ENCODE measurements around the gene PRR36.

PRR36 gene

DNA sequence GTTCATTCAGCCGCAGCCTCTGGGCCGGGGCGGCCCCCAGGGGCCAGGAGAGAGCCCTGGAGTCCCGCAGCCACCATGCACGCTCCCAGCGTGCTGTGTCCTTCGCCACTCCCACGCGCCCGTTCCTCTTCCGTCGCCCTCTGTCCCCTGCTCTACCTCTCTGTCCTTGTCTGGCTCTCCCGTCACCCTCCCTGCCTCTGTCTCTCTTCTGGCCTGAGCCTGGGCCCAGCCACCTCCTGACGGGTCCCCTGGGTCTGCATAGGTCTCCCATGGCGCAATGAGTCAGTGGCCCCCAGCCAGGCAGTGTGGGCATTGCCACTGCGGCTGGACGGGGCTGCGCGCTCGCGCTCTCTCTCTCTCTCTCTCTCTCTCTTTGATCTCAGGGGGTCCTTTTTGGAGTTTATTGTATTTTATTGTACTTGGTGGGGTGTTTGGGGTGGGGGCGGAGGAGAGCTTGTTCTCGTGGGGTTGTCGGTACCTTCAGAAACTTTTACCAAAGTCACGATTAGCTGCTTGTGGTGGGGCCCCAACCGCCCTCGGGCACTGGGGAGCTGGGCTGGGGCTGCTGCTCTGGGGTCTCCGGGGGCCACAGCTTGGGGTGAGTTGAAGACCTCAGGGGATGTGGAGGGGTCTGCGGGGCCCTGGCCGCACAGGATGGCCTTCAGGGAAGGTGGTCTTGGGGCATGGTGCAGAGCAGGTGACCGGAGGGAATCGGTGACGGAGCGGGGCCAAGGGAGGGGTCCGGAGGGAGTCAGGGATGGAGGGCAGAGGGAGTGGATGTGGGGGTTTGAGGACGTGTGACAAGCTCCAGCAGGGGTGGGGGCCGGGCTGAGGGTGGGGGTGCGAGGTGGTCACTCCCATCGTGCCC is 38.7 kb upstream of the PRR36 start:
- no peak for DNase-seq (ENCODE audit: low spot score)

DNA sequence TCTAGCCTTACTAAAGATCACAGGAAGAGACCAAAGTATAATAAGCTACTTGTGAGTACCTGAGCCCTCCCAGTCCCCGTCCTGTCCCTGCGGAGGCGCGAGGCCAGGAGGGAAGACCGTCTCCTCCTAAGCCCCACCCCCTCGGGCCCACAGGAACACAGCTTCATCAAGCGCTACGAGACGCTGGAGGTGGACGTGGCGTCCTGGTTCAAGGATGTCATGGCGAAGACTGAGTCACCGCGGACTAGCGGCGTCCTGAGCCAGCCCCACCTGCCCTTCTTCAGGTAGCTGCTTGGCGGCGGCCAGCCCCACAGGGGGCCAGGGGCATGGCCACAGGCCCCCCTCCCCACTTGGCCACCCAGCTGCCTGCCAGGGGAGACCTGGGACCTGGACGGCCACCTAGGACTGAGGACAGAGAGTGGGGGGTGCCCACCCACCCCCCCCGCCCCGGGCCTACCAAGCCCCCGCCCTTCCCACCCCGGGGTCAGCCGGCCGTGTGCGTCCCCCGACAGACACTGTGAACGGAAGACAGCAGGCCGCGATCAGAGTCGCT is 38.0 kb upstream of the PRR36 start:
- no peak for DNase-seq (ENCODE audit: low spot score)

DNA sequence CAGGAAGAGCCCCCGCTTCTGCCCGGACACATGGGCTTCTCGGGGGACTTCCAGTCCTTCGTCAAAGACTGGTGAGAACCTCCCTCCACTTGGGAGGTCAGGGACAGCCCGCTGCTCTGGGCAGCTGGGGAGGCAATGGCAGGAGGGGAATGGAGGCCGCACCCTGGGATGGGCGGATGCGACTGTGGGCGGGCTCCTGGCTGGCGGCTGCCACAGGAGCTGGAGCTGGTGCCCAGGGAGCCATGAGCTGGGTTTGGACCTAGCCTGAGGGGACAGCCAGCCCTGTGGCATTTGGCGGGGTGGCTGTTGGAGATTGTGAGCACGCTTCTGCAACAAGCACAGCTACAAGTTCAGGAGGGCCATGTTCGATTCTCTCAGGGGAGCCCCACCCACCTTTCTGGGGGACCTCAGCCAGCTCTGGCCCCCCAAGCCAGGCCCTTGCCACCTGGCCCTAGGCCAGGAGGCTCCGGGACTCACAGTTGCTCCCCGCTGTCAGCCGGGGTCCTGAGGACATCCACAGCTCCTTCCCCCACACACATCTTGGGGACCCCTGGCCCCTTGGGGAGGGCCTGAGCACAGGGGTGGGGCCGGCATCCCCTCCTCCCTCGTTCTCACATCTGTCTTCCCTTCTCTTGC is 37.4 kb upstream of the PRR36 start:
- DNase-seq (ENCODE audit: low spot score) = no peak

DNA sequence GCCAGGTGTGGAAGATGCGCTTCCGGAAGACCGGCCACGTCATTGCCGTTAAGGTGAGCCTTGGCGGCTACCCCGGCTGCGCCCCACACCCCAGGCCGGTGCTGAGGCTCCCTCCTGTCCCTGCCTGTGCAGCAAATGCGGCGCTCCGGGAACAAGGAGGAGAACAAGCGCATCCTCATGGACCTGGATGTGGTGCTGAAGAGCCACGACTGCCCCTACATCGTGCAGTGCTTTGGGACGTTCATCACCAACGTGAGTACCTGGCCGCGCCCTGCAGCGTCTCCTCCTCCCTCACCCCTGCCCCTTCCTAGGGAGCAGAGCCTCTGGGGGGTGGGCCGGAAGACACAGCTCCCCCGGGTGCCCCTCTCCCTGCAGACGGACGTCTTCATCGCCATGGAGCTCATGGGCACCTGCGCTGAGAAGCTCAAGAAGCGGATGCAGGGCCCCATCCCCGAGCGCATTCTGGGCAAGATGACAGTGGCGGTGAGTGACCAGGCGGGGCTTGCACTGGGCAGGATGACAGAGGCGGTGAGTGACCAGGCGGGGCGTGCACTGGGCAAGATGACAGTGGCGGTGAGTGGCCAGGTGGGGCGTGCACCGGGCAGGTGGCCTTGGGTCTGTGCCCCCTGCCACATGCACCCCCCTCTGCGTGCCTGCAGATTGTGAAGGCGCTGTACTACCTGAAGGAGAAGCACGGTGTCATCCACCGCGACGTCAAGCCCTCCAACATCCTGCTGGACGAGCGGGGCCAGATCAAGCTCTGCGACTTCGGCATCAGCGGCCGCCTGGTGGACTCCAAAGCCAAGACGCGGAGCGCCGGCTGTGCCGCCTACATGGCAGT is 36.4 kb upstream of the PRR36 start:
- no peak for DNase-seq (ENCODE audit: low spot score)

DNA sequence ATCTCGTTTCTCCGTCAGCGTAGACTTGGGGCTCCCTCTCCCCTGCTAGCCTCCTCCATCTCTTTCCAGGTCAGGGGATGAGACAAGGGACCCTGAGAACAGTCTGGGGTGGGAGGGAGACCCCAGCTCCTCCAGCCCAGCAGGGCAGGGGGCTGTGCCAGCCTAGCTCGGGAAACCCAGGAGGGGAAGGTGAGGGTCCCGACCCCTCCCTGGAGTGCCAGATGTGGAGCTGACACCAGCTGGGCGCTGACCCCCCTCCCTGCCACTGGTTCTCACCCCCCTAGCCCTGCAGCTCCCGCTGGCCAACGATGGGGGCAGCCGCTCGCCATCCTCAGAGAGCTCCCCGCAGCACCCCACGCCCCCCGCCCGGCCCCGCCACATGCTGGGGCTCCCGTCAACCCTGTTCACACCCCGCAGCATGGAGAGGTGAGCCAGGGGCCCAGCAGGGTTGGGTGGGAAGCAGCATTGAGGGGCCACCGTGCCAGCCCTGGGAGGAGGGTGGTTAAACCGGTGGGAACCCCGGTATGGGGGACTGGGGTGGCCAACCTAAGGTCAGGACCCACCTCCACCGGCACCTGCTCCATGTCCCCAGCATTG is 35.4 kb upstream of the PRR36 start:
- no peak for DNase-seq (ENCODE audit: low spot score)

DNA sequence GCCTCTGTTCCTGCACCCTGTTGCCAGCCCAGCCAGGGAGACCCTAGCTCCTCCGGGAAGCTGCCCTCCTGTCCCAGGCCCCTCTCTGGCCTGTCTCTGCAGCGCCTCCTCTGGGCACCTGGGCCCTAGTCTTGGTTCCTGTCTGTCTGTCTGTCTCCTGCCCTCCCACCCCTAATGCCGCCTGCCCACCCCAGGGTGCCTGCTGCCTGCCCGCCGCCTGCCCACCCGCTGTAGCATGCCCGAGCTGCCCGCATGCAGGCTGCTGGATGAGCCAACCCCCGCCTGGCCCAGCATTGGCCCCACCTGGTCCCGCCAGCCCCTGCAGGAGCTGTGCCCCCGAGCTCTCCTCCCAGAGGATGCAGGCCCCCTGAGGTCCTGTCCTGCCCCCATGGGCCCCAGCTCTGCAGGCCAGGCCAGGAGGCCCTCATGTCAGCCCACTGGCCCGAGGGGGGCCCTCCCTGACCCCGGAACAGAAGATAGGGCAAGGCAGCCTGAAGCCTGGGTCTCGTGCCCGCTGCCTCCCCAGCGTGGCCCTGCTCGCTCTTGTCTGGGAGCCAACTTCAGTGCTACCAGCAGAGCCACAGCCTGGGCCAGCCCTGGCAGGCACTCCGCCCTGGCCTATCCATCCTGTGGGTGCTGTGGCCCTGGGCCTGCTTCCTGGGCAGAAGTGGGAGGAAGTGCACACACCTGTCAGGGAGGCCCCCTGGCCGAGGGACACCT is 34.7 kb upstream of the PRR36 start:
- no peak for DNase-seq (ENCODE audit: low spot score)

DNA sequence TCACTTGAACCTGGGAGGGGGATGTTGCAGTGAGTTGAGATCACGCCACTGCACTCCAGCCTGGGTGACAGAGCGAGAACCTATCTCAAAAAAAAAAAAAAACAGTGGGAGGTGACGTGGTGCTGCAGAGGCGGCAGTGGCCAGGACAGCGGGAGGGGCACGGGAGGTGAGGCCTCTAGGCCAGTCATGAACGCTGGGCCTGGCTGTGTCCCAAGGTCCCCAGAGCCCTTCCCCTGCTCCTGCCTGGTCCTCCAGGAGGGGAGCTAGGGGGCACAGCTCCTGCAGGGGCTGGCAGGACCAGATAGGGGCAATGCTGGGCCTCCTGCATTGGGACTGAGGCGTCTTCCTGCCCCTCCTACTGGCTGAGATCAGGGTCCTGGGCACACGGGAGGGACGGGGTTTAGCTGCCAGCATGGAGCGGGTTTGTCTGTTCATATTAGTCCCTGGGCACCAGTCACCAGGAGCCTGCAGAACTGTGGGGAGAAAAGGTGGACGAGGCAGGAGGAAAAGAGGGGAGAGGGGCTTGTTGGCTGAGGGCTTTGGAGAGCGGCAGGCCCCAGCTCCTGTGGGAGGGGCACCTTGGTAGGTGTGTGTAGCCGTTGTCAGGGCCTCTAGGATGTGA is 34.0 kb upstream of the PRR36 start:
- no peak for DNase-seq (ENCODE audit: low spot score)

DNA sequence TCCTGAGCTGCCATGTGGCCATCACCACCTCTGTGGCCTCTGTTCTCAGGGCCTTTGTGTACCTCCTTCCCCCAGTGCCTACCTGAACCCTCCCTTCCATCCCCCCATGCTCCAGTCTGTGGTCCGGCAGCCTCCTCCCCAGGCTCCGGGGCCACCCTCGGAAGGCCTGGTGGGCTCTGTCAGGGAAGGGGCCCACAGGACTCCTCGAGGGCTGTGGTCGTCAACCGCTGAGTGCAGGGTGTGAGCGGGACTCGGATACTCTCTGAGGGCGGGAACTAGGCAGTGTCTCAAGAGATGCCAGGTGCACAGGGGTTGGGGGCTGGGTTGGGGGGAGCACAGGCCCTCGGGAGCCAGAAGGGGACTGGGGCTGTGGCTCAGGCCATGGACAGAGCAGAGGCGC is 33.4 kb upstream of the PRR36 start:
- no peak for DNase-seq (ENCODE audit: low spot score)

DNA sequence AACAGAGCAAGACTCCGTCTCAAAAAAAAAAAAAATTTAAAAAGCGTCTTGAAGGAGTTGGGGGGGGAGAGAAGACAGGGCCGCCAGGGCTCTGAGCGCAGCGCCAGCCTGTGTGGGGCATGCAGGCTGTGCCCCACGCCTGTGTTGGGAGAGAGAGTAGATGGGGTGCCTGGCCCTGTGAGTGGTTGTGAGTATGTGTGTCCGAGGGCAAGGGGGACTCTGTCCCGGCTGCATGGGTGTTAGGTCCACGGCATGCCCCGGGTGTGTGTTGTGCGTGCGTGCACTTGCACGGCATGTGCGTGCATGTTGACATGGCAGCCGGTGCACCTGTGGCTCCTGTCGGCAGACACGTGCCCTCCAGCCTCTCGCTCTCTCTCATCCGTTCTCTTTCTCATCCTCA is 32.9 kb upstream of the PRR36 start:
- DNase-seq (ENCODE audit: low spot score) = no peak

DNA sequence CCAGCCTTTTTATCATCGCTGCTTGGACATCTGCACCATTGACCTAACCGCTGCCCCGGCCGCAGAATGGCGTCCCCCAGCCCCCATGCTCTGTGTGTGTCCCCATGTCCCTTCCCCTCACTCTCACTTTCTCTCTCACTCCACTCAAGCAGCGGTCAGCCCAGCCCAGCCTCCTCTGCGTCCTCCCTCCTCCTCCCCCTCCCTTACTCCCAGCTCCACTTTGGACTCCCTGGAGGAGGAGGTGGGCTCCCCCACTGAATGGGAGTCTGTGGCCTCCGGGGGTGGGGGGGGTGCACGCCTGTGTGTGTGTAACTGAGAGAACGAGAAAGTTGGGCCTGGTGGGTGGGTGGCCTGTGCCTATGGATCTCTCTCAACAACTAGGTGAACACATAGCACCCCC is 31.7 kb upstream of the PRR36 start:
- no peak for DNase-seq (ENCODE audit: low spot score)

DNA sequence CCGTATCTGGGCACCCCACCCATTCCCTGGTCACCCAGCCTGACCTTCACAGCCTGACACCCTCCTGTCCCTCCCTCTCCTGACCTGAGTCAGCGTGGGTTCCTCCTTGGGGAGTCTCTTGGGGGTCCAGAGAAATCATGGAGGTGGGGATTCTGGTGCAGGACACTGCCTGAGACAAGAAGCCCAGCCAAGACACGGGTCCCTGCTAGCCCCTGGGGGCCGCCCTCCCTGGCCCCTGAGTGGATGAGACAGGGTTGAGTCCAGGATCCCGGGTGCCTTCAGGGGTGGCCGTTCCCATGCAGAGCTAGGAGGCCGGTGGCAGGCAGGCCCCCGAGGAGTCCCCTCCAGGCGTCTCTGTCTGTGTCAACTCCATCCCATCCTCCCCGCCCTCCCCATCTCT is 31.1 kb upstream of the PRR36 start:
- no peak for DNase-seq (ENCODE audit: low spot score)

DNA sequence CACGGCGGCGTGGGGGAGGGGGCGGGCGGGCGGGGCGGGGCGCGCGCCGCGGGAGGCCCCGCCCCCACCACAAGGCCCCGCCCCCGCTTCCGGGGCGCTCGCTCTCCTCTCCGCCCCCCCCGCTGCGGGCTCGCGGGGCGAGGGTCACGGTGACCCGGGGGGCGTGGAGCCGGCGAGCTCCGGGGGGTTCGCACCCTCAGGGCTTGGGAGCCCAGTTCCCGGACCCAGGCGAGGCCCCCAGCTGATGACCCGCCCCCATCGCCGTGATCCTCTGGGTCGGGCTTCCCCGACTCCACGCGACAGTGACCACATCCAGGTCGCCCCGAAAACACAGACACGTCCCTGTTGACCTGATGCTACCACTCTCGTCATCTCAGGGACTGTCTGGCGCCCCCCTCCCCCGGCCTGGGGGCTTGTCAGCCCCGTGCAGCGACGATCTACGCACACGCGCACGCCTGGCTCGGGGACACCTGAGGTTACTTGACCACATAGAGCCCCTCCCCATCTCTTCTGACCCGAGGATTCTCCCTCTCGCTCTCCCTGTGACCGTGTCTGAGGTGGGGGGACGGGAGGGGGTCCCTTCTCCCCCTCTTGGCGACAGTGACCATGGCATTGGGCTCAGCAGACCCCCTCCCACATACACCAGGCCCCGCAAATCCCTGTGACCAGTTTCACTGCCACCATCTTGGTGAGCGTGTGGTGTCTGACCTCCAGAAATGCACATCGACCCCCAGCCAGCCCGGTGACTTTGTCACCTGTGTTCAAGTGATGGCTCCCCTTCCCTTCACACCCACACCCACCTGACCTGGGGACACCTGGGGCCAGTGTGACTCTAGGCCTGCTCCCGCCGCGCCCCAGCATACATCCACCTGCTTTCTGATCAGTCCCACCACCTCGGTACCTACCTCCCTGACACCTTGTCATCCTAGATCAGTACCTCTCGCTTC is 30.2 kb upstream of the PRR36 start:
- DNase-seq (ENCODE audit: low spot score) = peak; percentile 36

DNA sequence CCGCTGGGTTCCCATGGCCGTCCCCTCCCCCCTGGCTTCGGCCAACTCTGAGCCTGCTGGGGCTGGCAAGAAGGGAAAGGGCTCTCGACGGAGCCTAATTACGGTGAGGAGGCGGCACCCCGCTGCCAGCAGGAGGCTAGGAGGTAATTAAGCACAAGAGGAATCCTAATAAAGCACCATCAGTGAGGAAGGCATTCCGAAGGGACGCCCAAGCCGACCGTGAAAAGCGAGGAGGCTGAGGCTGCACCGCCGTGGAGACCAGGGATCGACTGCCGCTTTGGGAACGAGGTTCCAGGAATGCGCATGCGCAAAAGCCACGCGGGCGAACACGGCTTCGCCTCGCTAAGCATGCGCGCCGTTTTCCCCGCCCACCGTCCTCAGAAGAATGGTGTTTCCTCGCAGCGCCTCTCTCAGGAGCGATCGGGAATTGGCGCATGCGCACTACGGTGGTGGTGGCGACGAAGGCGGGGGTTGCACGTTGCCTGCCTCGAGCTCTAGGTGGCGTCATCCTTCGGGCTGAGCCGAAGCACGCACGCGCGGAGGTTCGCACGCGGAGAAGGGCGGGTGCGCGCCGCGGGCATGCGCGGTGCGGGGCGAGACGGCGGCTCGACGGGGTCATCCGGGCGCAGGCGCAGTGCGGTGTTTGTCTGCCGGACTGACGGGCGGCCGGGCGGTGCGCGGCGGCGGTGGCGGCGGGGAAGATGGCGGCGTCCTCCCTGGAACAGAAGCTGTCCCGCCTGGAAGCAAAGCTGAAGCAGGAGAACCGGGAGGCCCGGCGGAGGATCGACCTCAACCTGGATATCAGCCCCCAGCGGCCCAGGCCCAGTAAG is 29.3 kb upstream of the PRR36 start, which contains the start of gene MAP2K7:
Gene MAP2K7, plus strand, starts transcription at position 634 of the 830 bp plus-strand sequence. Its CDS starts 68 bp downstream, at position 702.
- DNase-seq (ENCODE audit: low spot score) = peak; percentile 100

DNA sequence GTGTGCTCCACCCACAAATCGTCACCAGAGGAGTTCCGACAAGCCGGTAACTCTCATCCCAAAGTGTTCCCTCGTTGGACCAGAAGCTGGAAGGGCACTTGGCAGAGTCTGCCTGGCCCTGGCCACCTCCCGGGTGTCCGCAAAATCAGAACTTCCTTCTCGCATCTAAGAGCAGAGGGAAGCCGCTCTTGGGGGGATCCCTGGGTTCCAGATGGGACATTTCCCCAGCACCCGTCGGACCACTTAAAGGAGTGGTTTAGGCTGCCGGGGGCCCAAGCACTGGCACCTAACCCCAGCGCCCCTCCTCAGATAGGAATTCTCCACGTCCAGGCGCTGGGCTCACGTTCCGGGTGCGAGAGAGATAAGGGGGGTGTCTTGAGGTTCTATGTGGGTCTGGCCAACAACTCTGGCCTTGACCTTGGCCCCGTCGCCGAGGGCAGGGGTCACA is 28.6 kb upstream of the PRR36 start:
- no peak for DNase-seq (ENCODE audit: low spot score)

DNA sequence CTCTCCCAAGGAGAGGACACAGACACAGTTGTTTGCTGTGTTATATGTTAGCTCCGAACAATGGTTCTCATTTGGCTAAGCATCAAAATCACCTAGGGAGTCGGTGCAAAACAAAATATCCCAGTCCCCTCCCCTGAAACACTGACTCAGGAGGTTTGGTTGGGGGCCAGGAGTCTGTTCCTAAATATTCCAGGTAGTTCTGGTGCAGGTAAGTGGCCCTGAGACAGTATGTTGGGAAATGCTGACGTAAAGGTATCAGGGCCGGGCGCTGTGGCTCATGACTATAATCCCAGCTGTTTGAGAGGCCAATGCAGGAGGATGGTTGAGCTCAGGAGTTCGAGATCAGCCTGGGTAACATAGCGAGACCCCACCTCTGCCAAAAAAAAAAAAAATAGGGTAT is 27.1 kb upstream of the PRR36 start:
- no peak for DNase-seq (ENCODE audit: low spot score)

DNA sequence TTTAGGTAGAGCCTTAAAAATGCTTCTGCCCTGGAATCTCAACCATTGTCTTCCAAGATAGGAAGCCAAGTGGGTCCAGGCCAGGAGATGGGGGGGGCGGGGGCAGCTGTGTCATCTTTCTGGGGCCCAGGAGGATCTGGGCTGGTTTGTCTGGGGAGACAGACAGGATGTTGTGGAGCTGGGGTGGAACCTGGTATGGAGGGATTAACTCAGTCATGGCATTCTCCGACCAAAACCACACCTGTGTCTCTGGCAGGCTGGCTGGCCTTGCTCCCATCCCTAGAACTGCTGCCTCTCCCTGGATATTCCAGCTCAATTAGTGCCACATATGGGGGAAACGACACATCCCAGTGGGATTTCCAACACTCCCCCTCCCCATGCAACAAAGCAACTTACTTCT is 26.7 kb upstream of the PRR36 start:
- DNase-seq (ENCODE audit: low spot score) = no peak

DNA sequence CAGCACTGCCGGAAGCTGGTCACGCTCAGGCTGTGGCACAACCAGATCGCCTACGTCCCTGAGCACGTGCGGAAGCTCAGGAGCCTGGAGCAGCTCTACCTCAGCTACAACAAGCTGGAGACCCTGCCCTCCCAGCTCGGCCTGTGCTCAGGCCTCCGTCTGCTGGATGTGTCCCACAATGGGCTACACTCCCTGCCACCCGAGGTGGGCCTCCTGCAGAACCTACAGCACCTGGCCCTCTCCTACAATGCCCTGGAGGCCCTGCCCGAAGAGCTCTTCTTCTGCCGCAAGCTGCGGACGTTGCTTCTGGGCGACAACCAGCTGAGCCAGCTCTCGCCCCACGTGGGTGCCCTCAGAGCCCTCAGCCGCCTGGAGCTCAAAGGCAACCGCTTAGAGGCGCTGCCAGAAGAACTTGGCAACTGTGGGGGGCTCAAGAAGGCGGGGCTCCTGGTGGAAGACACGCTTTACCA is 26.2 kb upstream of the PRR36 start:
- no peak for DNase-seq (ENCODE audit: low spot score)

DNA sequence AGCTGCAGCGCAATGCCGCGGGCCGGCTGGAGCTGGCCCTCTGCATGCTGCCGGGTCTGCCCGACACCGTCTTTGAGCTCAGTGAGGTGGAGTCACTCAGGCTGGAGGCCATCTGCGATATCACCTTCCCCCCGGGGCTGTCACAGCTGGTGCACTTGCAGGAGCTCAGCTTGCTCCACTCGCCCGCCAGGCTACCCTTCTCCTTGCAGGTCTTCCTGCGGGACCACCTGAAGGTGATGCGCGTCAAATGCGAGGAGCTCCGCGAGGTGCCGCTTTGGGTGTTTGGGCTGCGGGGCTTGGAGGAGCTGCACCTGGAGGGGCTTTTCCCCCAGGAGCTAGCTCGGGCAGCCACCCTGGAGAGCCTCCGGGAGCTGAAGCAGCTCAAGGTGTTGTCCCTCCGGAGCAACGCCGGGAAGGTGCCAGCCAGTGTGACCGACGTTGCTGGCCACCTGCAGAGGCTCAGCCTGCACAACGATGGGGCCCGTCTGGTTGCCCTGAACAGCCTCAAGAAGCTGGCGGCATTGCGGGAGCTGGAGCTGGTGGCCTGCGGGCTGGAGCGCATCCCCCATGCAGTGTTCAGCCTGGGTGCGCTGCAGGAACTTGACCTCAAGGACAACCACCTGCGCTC is 25.7 kb upstream of the PRR36 start:
- DNase-seq (ENCODE audit: low spot score) = no peak
